K562 (cell line): ENCODE results near the gene CD72. TPM values are rescaled to one million over a fixed set of nuclear protein-coding genes. Genes with fewer than 3 reads are reported as not detected.

ENCODE experiments used
- ATAC-seq: fragments of 200-7000 bp; cut with Tn5 transposase; 3 replicates; pipeline ENCODE4 v1.9.1; 2020; ENCODE audit warnings: moderate library complexity
- BruUV-seq: library from RNA; stranded (reverse); fragments of 400-500 nt; replicated peaks from 2 replicates; lab custom pipeline; 2021; lab: Mats Ljungman, UMichigan
- CTCF ChIA-PET: fragments of 300-600 bp; formaldehyde crosslinking; extraction: SDS; loops from one replicate; lab custom pipeline; 2021; ENCODE audit warnings: low intra/inter-chr PET ratio; lab: Yijun Ruan, JAX
- POLR2A ChIA-PET: fragments of 300-600, 350-650 bp; sonication (Branson Sonifier 250); formaldehyde crosslinking; extraction: SDS; loops from one replicate; lab custom pipeline; 2021; ENCODE audit warnings: antibody characterized with exemption, inconsistent platforms; lab: Yijun Ruan, JAX
- DNase-seq, 4 experiments: peaks; one replicate each; pipeline versions ENCODE4 v3.0.0 to v3.0.0-alpha.2; 2011 to 2018; ENCODE audit warnings: low spot score in 3 of 4, mixed read lengths in 3 of 4; ENCODE audit errors: extremely low read depth in 1 of 4
- FAIRE-seq: peaks from 2 replicates; lab custom pipeline; 2011; peaks lifted over from hg19 to GRCh38; lab: Jason Lieb, UNC
- H2AFZ ChIP-seq: 2 replicates; pipeline ENCODE4 v1.6.0; 2011; ENCODE audit warnings: low read depth, low read length, control low read depth, inconsistent platforms
- H3K27ac ChIP-seq: fragments of 200-600 bp; 3 replicates; pipeline ENCODE4 v1.8.0; 2011; ENCODE audit warnings: low read depth, mild to moderate bottlenecking, control low read depth, inconsistent platforms, low read length, moderate library complexity, mixed read lengths; ENCODE audit errors: extremely low read depth
- H3K27me3 ChIP-seq, 2 experiments: fragments of 300-600 bp in 1 of 2; 2 replicates in 1 of 2; 3 replicates in 1 of 2; pipeline versions ENCODE4 v1.6.0 to v1.8.0; 2011; ENCODE audit warnings: inconsistent platforms in 2 of 2, low read length in 2 of 2, mild to moderate bottlenecking in 1 of 2, mixed read lengths in 1 of 2, moderate library complexity in 1 of 2; ENCODE audit not compliant: control insufficient read depth in 2 of 2, insufficient read depth in 2 of 2
- H3K36me3 ChIP-seq: fragments of 300-600 bp; 3 replicates; pipeline ENCODE4 v1.8.0; 2011; ENCODE audit warnings: mild to moderate bottlenecking, low read length, inconsistent platforms; ENCODE audit not compliant: control insufficient read depth, insufficient read depth
- H3K4me1 ChIP-seq, 2 experiments: fragments of 200-600 bp in 1 of 2; replicated peaks in 1 of 2; 2 replicates in 1 of 2; 3 replicates in 1 of 2; pipeline versions ENCODE4 v1.5.1 to v1.8.0; 2011; ENCODE audit warnings: inconsistent platforms in 2 of 2, low read length in 2 of 2, mild to moderate bottlenecking in 1 of 2, mixed read lengths in 1 of 2, moderate library complexity in 1 of 2; ENCODE audit not compliant: control insufficient read depth in 2 of 2, insufficient read depth in 2 of 2
- H3K4me2 ChIP-seq: 2 replicates; pipeline ENCODE4 v1.6.1; 2011; ENCODE audit warnings: low read length, control low read depth, inconsistent platforms, mixed read lengths; ENCODE audit not compliant: insufficient read depth
- H3K4me3 ChIP-seq: fragments of 200-600 bp; sonication (generic), shearing (Covaris generic); 2 replicates; pipeline ENCODE4 v1.5.1; 2016; ENCODE audit warnings: control low read depth, inconsistent platforms
- H3K79me2 ChIP-seq: fragments of 200-600 bp; 3 replicates; pipeline ENCODE4 v1.8.0; 2011; ENCODE audit warnings: low read length, inconsistent platforms; ENCODE audit not compliant: control insufficient read depth, insufficient read depth
- H3K9ac ChIP-seq, 2 experiments: 2 replicates each; pipeline versions ENCODE4 v1.6.0 to v1.6.1; 2011; ENCODE audit warnings: low read depth in 2 of 2, low read length in 2 of 2, control low read depth in 1 of 2, inconsistent platforms in 1 of 2, mild to moderate bottlenecking in 1 of 2, mixed read lengths in 1 of 2; ENCODE audit not compliant: insufficient read depth in 1 of 2
- H3K9me1 ChIP-seq: one replicate; pipeline ENCODE4 v1.6.0; 2011; ENCODE audit warnings: inconsistent platforms, mild to moderate bottlenecking, low read length, moderate library complexity; ENCODE audit not compliant: control insufficient read depth, insufficient read depth
- H3K9me3 ChIP-seq: replicated peaks from 2 replicates; pipeline ENCODE4 v1.5.1; 2011; ENCODE audit warnings: low read depth, low read length, inconsistent platforms; ENCODE audit not compliant: control insufficient read depth, insufficient read depth
- H4K20me1 ChIP-seq: replicated peaks from 2 replicates; pipeline ENCODE4 v1.6.1; 2011; ENCODE audit warnings: low read length, inconsistent platforms, mixed read lengths; ENCODE audit not compliant: control insufficient read depth, insufficient read depth
- CBX1 ChIP-seq: sonication (generic); IDR thresholded peaks from 2 replicates; pipeline ENCODE4 v1.6.1; 2016; ENCODE audit warnings: antibody characterized with exemption, low read depth, mild to moderate bottlenecking
- DLX4 ChIP-seq: fragments of 250-450 bp; sonication (Bioruptor Pico); IDR thresholded peaks from 2 replicates; pipeline ENCODE4 v1.6.1; 2021; ENCODE audit warnings: mild to moderate bottlenecking
- ELF1 ChIP-seq: fragments of 200-800 bp; sonication (Bioruptor generic); IDR thresholded peaks from 2 replicates; pipeline ENCODE4 v1.6.1; 2016; ENCODE audit warnings: missing genetic modification characterization, missing compliant biosample characterization
- GATA2 ChIP-seq: sonication (generic); formaldehyde crosslinking; IDR thresholded peaks from 2 replicates; pipeline ENCODE4 v1.4.0; 2020; ENCODE audit warnings: mild to moderate bottlenecking, missing genetic modification reagents
- HDAC1 ChIP-seq, 2 experiments: fragments of 450-650 bp; IDR thresholded peaks; 2 replicates each; pipeline ENCODE4 v1.6.1; 2016 to 2017; ENCODE audit warnings: inconsistent platforms in 1 of 2, mild to moderate bottlenecking in 1 of 2, moderate library complexity in 1 of 2
- HMG20A ChIP-seq: fragments of 450-650 bp; formaldehyde crosslinking; conservative IDR thresholded peaks from 2 replicates; pipeline ENCODE4 v1.4.0; 2020; ENCODE audit warnings: mild to moderate bottlenecking, mixed read lengths
- KLF1 ChIP-seq: fragments of 450-650 bp; IDR thresholded peaks from 2 replicates; pipeline ENCODE4 v1.6.1; 2016; ENCODE audit warnings: missing genetic modification characterization, missing compliant biosample characterization
- MTA1 ChIP-seq: fragments of 450-650 bp; IDR thresholded peaks from 2 replicates; pipeline ENCODE4 v1.6.1; 2017; ENCODE audit warnings: borderline replicate concordance
- NKRF ChIP-seq: fragments of 450-650 bp; IDR thresholded peaks from 2 replicates; pipeline ENCODE4 v1.6.1; 2016; ENCODE audit warnings: borderline replicate concordance
- RBM25 ChIP-seq: fragments of 200-400 bp; formaldehyde crosslinking; IDR thresholded peaks from 2 replicates; pipeline ENCODE4 v1.6.1; 2018; ENCODE audit warnings: low read length, low read depth, moderate library complexity; ENCODE audit not compliant: severe bottlenecking
- SMAD2 ChIP-seq: fragments of 150-350 bp; IDR thresholded peaks from 2 replicates; pipeline ENCODE4 v1.6.1; 2014; ENCODE audit warnings: low read depth, mild to moderate bottlenecking, low read length
- TAF1 ChIP-seq: IDR thresholded peaks from 2 replicates; pipeline ENCODE4 v1.6.1; 2011; ENCODE audit warnings: mild to moderate bottlenecking, low read length, moderate library complexity; ENCODE audit not compliant: insufficient read depth, control insufficient read depth, severe bottlenecking; ENCODE audit errors: extremely low read depth
- TAF15 ChIP-seq: fragments of 200-400 bp; formaldehyde crosslinking; IDR thresholded peaks from 2 replicates; pipeline ENCODE4 v1.6.1; 2017; ENCODE audit warnings: mild to moderate bottlenecking, low read depth, low read length, moderate library complexity
- TAF7 ChIP-seq: fragments of 450-650 bp; IDR thresholded peaks from 2 replicates; pipeline ENCODE4 v1.6.1; 2016; ENCODE audit warnings: missing genetic modification characterization, missing compliant biosample characterization
- TFAM ChIP-seq: fragments of 250-450 bp; sonication (Bioruptor Pico); conservative IDR thresholded peaks from 2 replicates; pipeline ENCODE4 v1.5.0; 2021; ENCODE audit warnings: mild to moderate bottlenecking, moderate library complexity
- ZNF3 ChIP-seq: fragments of 250-450 bp; sonication (Bioruptor Pico); IDR thresholded peaks from 2 replicates; pipeline ENCODE4 v1.5.0; 2021; ENCODE audit warnings: mild to moderate bottlenecking, moderate library complexity
- WGBS: fragments of 100-300 bp; shearing (Covaris generic); methylation state at CpG from one replicate; pipeline ENCODE4 v1.1.6; 2016; ENCODE audit warnings: low coverage, mixed read lengths; ENCODE audit not compliant: insufficient coverage; ENCODE audit errors: missing lambda C conversion rate; 5-methylcytosine and 5-hydroxymethylcytosine counted together
- in situ Hi-C: fragments of 300-500 bp; cut with MboI; formaldehyde crosslinking; loops from 4 replicates; pipeline ENCODE4 v1.15.0; 2018; ENCODE audit warnings: inconsistent platforms, mixed read lengths
- intact Hi-C: fragments of 100-400 bp; cut with micrococcal nuclease; formaldehyde crosslinking; loops from 2 replicates; pipeline ENCODE4 v1.14.2; 2022
- polyA plus RNA-seq, 8 experiments: library from polyadenylated mRNA; depleted of rRNA in 4 of 8; stranded (reverse) in 5 of 8; unstranded in 3 of 8; fragments of >200 nt; fragmentation: Nextera tagmentation in 2 of 8; fragmentation: Illumina TruSeq in 1 of 8; extraction: Ambion mirVana in 2 of 8; extraction: Trizol in 1 of 8; gene quantifications; 2 replicates each; pipeline versions ENCODE4 v1.2.1 to v1.2.3, GENCODE V29; 2011 to 2014; ENCODE audit warnings: inconsistent platforms in 1 of 8, missing spikeins in 1 of 8
- total RNA-seq, 7 experiments: library from RNA; depleted of rRNA in 6 of 7; stranded (reverse); fragments of >200 nt in 6 of 7; fragmentation: Illumina TruSeq in 2 of 7; extraction: Trizol in 2 of 7; gene quantifications; 2 replicates each; pipeline versions ENCODE4 v1.2.1 to v1.2.3, GENCODE V29; 2011 to 2021; ENCODE audit warnings: low replicate concordance in 1 of 7

Gene CD72
- total and polyA plus RNA-seq, 9 of the 15 experiments (the other 6 are each of a cell fraction or from before 2014, with no cell fraction given): 0.11 to 0.78 (median 0.27) TPM; not detected in 1

- Histone ChIP-seq H3K27me3 (no peaks in the 10 kb centered on the region), H3K4me1 (no peaks in the 10 kb centered on the region), H3K9me3 (no peaks in the 10 kb centered on the region), H3K4me3 (no peak overlapping the region), H3K9ac (no peak overlapping the region), H3K36me3 (no peaks in the 10 kb centered on the region), H3K79me2 (no peaks in the 10 kb centered on the region), H4K20me1 (no peaks in the 10 kb centered on the region), H3K9me1 (no peaks in the 10 kb centered on the region), H2AFZ (no peak overlapping the region), H3K4me2 (no peak overlapping the region), H3K27ac (no peak overlapping the region)
- no peak for DNase-seq
- BruUV-seq: no TSS peak
- FAIRE-seq: no peak
- TF ChIP-seq HDAC1 (IDR thresholded peaks at IDR 0.05) (no peak), TAF7 (tag) (no peak), RBM25 (no peak), CBX1 (no peak), MTA1 (no peak), SMAD2 (no peak), KLF1 (tag) (no peak), TFAM (CRISPR knock-in tag) (no peak), NKRF (no peak), GATA2 (CRISPR knock-in tag) (no peak), TAF1 (no peak), ZNF3 (CRISPR knock-in tag) (no peak), ELF1 (no peak), HMG20A (CRISPR knock-in tag) (no peak), DLX4 (CRISPR knock-in tag) (no peak), TAF15 (no peak)
- POLR2A ChIA-PET: no interaction called here
- no CpG with 5 or more reads among the region's 1 CpG for WGBS
- in situ Hi-C loops (no loop called here), intact Hi-C loops (no loop called here)
- ATAC-seq: no peak
- CTCF ChIA-PET: no interaction called here
These were observed 39.1 kb downstream of the CD72 start for GRCh38 chr9:35579130-35579529.
